MCF 10A (cell line): Measurements from ENCODE around the gene C1QL1. TPM values are rescaled to one million over a fixed set of nuclear protein-coding genes. Genes with fewer than 3 reads are reported as not detected.

Source experiments
- BruUV-seq: library from RNA; stranded (reverse); fragments of 400-500 nt; replicated peaks from 2 replicates; lab custom pipeline; 2021; lab: Mats Ljungman, UMichigan
- CTCF ChIA-PET: fragments of 300-600 bp; sonication (Branson Sonifier 250); formaldehyde crosslinking; extraction: SDS; loops from one replicate; lab custom pipeline; 2021; ENCODE audit warnings: antibody characterized with exemption, inconsistent platforms; lab: Yijun Ruan, JAX
- POLR2A ChIA-PET: fragments of 300-600, 350-650 bp; sonication (Branson Sonifier 250); formaldehyde crosslinking; extraction: SDS; loops from one replicate; lab custom pipeline; 2020; ENCODE audit warnings: antibody characterized with exemption, inconsistent platforms; lab: Yijun Ruan, JAX
- DNase-seq: peaks from one replicate; pipeline ENCODE4 v3.0.0-alpha.2; 2018; ENCODE audit not compliant: unreplicated experiment
- H3K27ac Mint-ChIP-seq: one replicate; pipeline ENCODE4 v1.8.0; 2022; ENCODE audit warnings: mild to moderate bottlenecking, low read depth, mixed read lengths; ENCODE audit not compliant: unreplicated experiment
- H3K27me3 Mint-ChIP-seq: one replicate; pipeline ENCODE4 v1.8.0; 2022; ENCODE audit warnings: mixed read lengths; ENCODE audit not compliant: insufficient read depth, unreplicated experiment
- H3K36me3 Mint-ChIP-seq: one replicate; pipeline ENCODE4 v1.8.0; 2022; ENCODE audit warnings: mild to moderate bottlenecking, moderate library complexity, mixed read lengths; ENCODE audit not compliant: insufficient read depth, unreplicated experiment
- H3K4me1 Mint-ChIP-seq: one replicate; pipeline ENCODE4 v1.8.0; 2022; ENCODE audit warnings: mixed read lengths; ENCODE audit not compliant: insufficient read depth, unreplicated experiment
- H3K4me3 Mint-ChIP-seq: one replicate; pipeline ENCODE4 v1.8.0; 2022; ENCODE audit warnings: mild to moderate bottlenecking, moderate library complexity, mixed read lengths; ENCODE audit not compliant: unreplicated experiment
- H3K9me3 Mint-ChIP-seq: one replicate; pipeline ENCODE4 v1.8.0; 2022; ENCODE audit warnings: mixed read lengths; ENCODE audit not compliant: unreplicated experiment
- intact Hi-C: fragments of 100-400 bp; cut with micrococcal nuclease; formaldehyde crosslinking; loops from 2 replicates; pipeline ENCODE4 v1.14.1; 2022
- total RNA-seq: library from RNA; stranded (reverse); gene quantifications from 2 replicates; pipeline ENCODE4 v1.2.3, GENCODE V29; 2022
- TF ChIP-seq, protein P1 (sequence below): fragments of 200-600 bp; IDR thresholded peaks from one replicate; pipeline ENCODE4 v1.8.0; 2022; ENCODE audit warnings: antibody characterized with exemption, mild to moderate bottlenecking; ENCODE audit not compliant: unreplicated experiment

C1QL1 gene
- total RNA-seq, 1 experiment from 2014 or later, result 0.96 TPM

DNA sequence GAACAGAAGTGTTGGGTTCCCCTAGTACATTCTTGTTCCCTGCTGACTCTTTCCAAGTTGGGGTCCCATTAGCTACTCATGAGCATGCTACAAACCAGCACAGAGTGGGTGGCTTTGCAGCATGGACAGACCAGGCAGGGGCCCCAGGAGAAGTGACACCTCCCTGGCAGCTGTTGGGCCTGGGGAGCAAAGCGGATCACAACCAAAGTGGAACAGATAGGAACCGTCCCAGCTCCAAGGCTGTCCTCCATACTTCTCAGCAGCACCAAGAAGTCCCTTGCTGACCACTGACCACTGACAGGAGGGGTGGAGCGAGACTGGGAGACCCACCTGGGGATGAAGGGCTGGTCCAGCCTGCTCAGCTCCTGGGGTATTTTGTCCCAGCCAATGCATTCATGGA is 40.4 kb downstream of the C1QL1 start:
- intact Hi-C loops, result no loop called here
- DNase-seq, result no peak
- ChIA-PET POLR2A (no interaction called here), CTCF (interaction anchor here (0.6 to 4.2 kb wide), 2 partner anchors 93 to 384 kb away, joined by 3 to 27 read pairs; no protein-coding TSS in a partner anchor)
- H3K9me3 Mint-ChIP-seq, result no peaks in the 10 kb centered on the region
- TF ChIP-seq, protein P1, sequence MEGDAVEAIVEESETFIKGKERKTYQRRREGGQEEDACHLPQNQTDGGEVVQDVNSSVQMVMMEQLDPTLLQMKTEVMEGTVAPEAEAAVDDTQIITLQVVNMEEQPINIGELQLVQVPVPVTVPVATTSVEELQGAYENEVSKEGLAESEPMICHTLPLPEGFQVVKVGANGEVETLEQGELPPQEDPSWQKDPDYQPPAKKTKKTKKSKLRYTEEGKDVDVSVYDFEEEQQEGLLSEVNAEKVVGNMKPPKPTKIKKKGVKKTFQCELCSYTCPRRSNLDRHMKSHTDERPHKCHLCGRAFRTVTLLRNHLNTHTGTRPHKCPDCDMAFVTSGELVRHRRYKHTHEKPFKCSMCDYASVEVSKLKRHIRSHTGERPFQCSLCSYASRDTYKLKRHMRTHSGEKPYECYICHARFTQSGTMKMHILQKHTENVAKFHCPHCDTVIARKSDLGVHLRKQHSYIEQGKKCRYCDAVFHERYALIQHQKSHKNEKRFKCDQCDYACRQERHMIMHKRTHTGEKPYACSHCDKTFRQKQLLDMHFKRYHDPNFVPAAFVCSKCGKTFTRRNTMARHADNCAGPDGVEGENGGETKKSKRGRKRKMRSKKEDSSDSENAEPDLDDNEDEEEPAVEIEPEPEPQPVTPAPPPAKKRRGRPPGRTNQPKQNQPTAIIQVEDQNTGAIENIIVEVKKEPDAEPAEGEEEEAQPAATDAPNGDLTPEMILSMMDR, result no peak
- no TSS peak for BruUV-seq
- H3K4me1 Mint-ChIP-seq, result no peaks in the 10 kb centered on the region
- no peaks in the 10 kb centered on the region for H3K27me3 Mint-ChIP-seq
- H3K27ac Mint-ChIP-seq, result no peak overlapping the region
- peaks cover 6% of the 10 kb centered on the region for H3K36me3 Mint-ChIP-seq
- no peak overlapping the region for H3K4me3 Mint-ChIP-seq

DNA sequence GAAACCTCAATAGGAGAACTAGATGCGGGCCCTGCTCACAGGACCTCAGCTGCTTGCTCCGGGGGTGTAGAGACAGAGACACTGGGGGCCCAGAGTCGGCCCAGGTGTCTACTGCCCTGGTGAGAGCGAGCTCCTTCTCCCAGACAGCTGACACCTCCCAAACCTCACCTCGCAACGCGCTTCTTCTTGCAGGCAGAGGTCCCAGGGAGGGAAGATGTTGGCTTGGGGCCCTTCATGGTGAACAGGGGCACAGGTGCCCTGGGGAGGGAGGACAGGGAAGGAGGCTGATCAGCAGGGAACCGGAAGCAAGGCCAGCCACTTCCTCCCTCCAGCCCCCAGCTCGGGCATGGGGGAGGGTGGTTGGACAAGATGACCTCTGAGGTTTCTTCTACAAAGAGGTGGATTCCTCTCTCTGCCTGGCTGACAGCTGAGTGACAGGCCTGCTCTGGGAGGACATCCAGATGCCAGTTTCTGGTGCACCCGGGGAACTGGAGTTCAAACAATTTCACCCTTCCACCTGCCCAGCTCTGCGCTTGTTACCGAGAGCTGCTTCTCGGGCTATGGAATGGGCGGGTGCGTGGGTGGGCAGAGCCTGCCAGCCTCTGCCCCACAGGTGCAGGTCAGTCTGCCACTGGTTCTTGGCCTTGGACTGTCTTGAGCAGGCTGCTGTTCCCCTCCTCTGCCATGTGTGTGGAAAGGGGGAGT is 41.1 kb downstream of the C1QL1 start:
- TF ChIP-seq, protein P1, result no peak
- Mint-ChIP-seq H3K27ac (no peak overlapping the region), H3K4me1 (no peaks in the 10 kb centered on the region), H3K27me3 (no peaks in the 10 kb centered on the region), H3K36me3 (peaks cover 6% of the 10 kb centered on the region), H3K9me3 (no peaks in the 10 kb centered on the region), H3K4me3 (no peak overlapping the region)
- CTCF ChIA-PET, result interaction anchor here (1.2 to 4.2 kb wide), 2 partner anchors 28 to 94 kb away, joined by 3 to 27 read pairs; no protein-coding TSS in a partner anchor
- POLR2A ChIA-PET, result no interaction called here
- no TSS peak for BruUV-seq
- no peak for DNase-seq
- intact Hi-C loops, result no loop called here

DNA sequence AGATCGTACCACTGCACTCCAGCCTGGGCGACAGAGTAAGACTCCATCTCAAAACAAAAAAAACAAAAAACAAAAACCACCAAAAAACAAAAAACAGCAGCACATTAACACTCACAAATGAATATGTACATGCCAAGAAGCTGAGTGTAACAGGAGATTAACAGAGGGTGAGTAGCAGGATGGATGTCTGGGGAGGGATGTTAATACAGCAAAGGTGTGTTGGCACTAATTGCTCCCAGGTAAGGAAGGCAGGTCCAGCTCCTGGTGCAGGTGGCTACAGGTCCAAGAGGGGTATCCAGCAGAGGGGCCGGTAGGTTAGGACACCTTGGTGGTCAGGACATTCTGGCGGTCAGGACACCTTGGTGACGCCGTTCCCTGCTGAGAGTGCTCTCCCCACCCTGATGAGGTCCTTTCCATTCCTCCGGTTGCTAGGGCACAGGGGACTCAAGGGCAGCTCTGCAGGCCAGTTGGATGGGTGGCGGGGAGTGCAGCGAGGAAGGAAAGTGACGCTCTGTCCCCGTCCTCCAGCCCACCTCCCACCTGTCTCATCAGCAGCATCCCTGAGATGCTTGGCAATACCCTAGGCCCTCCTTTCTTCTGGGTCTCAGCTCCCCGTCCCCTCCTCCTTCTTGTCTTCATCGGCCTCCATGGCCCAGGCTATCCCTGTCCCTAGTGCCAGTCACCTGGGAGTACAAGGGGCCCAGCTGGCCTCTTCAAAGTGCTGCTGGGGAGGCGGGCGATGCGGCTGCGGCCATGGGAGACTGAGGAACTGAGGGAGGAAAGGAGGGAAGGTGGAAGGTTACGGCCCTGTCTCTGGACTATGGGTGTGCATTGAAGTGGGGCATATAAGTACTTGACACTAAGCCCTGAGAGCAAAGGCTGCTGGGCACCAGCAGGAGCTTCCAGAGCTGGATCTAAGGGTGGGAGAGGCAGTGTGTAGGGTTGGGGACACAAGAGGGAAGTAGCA is 42.1 kb downstream of the C1QL1 start:
- ChIA-PET POLR2A (interaction anchor here (0.7 to 1.0 kb wide), 2 partner anchors 93 to 306 kb away, joined by 3 read pairs; no protein-coding TSS in a partner anchor), CTCF (interaction anchor here (0.9 to 4.2 kb wide), 3 partner anchors 27 to 95 kb away, joined by 3 to 27 read pairs (median 3); no protein-coding TSS in a partner anchor)
- Mint-ChIP-seq H3K27me3 (no peaks in the 10 kb centered on the region), H3K27ac (no peak overlapping the region), H3K36me3 (peaks cover 6% of the 10 kb centered on the region), H3K4me1 (no peaks in the 10 kb centered on the region), H3K9me3 (no peaks in the 10 kb centered on the region), H3K4me3 (no peak overlapping the region)
- intact Hi-C loops, result no loop called here
- TF ChIP-seq, protein P1, result no peak
- DNase-seq, result no peak
- no TSS peak for BruUV-seq
